Aorta (tissue), 5 donors: ENCODE measurements around the gene SLX4IP. TPM values are rescaled to one million over a fixed set of nuclear protein-coding genes. Genes with fewer than 3 reads are reported as not detected.
"Not testable (repeated sequence)": the region's sequence is repeated elsewhere in the genome, so short reads cannot be mapped to it uniquely, and the experiment has no call there.

Experiments
- ATAC-seq: fragments of 200-7000 bp; cut with Tn5 transposase; one replicate; pipeline ENCODE4 v1.9.1; 2022; ENCODE audit warnings: moderate library complexity; ENCODE audit not compliant: low FRiP score
- DNase-seq, 2 donors: peaks; one replicate each; pipeline ENCODE4 v3.0.0-alpha.2; 2020
- H3K27ac ChIP-seq, 2 donors: one replicate each; pipeline ENCODE4 v1.5.1; 2013; ENCODE audit warnings: low read length in 2 of 2, mild to moderate bottlenecking in 2 of 2, moderate library complexity in 2 of 2, control low read depth in 1 of 2, inconsistent platforms in 1 of 2, low read depth in 1 of 2
- H3K27me3 ChIP-seq, 2 donors: one replicate each; pipeline ENCODE4 v1.6.1; 2013; ENCODE audit warnings: control low read depth in 1 of 2, low read length in 1 of 2, mild to moderate bottlenecking in 1 of 2, moderate library complexity in 1 of 2; ENCODE audit not compliant: insufficient read depth in 2 of 2, control insufficient read depth in 1 of 2
- H3K36me3 ChIP-seq, 2 donors: one replicate each; pipeline ENCODE4 v1.6.1; 2013; ENCODE audit warnings: control low read depth in 1 of 2, low read length in 1 of 2, mild to moderate bottlenecking in 1 of 2; ENCODE audit not compliant: insufficient read depth in 2 of 2, control insufficient read depth in 1 of 2
- H3K4me1 ChIP-seq, 2 donors: one replicate each; pipeline ENCODE4 v1.6.1; 2013; ENCODE audit warnings: low read length in 2 of 2, control low read depth in 1 of 2, mild to moderate bottlenecking in 1 of 2, moderate library complexity in 1 of 2; ENCODE audit not compliant: insufficient read depth in 2 of 2, control insufficient read depth in 1 of 2
- H3K4me3 ChIP-seq, 2 donors: one replicate each; pipeline ENCODE4 v1.5.1; 2013; ENCODE audit warnings: low read length in 2 of 2, control low read depth in 1 of 2, mild to moderate bottlenecking in 1 of 2
- H3K9me3 ChIP-seq: one replicate; pipeline ENCODE4 v1.6.1; 2013; ENCODE audit warnings: mild to moderate bottlenecking, low read length; ENCODE audit not compliant: control insufficient read depth
- WGBS, 2 donors: extraction: QIAGEN DNeasy Blood & Tissue Kit; methylation state at CpG; one replicate each; pipeline ENCODE4 v1.1.7; 2013; 5-methylcytosine and 5-hydroxymethylcytosine counted together
- intact Hi-C, 2 donors: fragments of 100-400 bp; cut with DNase I; formaldehyde crosslinking; loops; one replicate each; pipeline versions ENCODE4 v1.14.2 to v1.15.0; 2022
- polyA plus RNA-seq, 2 donors: library from polyadenylated mRNA; stranded (reverse); fragments of 200-250 nt; gene quantifications; one replicate each; pipeline ENCODE4 v1.2.3, GENCODE V29; 2013
- total RNA-seq, 2 donors: library from RNA; stranded (reverse); fragmentation: NEBNext Ultra II Directional; extraction: Animal tissue kit (Norgen Biotek cat#: 25700); gene quantifications; one replicate each; pipeline ENCODE4 v1.2.1, GENCODE V29; 2021
- donor health status: healthy with polysubstance abuse.
- donor health status: Bipolar disorder and iron deficiency.
- donor health status: DM: no; HTN: no; CAD: no.
- donor health status: DM: no; HTN: no; CAD: no.
- donor health status: DM: yes; HTN: yes; CAD: no.

The SLX4IP gene
- total and polyA plus RNA-seq, 4 donors = 1.4 to 5.6 (median 3.3) TPM

DNA sequence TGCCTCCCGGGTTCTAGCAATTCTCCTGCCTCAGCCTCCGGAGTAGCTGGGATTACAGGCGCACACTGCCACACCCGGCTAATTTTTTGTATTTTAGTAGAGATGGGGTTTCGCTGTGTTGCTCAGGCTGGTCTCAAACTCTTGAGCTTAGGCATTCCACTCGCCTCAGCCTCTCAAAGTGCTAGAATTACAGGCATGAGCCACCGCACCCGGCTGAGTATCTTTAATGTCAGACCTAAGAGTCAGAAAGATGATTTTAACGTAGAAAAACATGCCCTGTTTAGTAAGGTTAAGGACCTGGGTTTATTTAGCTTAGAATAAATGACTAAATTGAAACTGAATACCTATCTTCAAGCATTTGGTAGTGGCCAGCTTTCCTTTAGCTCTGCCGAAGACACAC is 155.3 kb downstream of the SLX4IP start:
- DNase-seq = not testable (repeated sequence)
- WGBS, 2 donors = 66 to 69% methylated on average over 10 of the region's 10 CpGs
- intact Hi-C loops = loop anchor here (2.0 to 10.0 kb wide), 4 partner anchors 14 to 64 kb away; no protein-coding TSS in a partner anchor

GRCh38 chr20:10590950-10591671 is 156.0 kb downstream of the SLX4IP start:
- DNase-seq (no peak), ATAC-seq (no peak)
- Histone ChIP-seq H3K4me1 (peaks cover 7 to 12% of the 10 kb centered on the region in 2 donors), H3K27ac (peak overlapping the region; percentile 95 to 98), H3K27me3 (no peaks in the 10 kb centered on the region), H3K4me3 (no peak overlapping the region), H3K9me3 (no peaks in the 10 kb centered on the region), H3K36me3 (no peaks in the 10 kb centered on the region)
- intact Hi-C loops = loop anchor here (2.0 to 10.0 kb wide), 4 partner anchors 14 to 64 kb away; no protein-coding TSS in a partner anchor
- WGBS, 2 donors = 59 to 78% methylated on average over 1 of the region's 1 CpG

More for the DNA sequence above, 155.3 kb downstream of the SLX4IP start:
- H3K4me3 ChIP-seq, H3K36me3 ChIP-seq, ATAC-seq, H3K9me3 ChIP-seq, H3K27me3 ChIP-seq: not testable (repeated sequence)
- H3K4me1 ChIP-seq = peaks cover 7 to 13% of the 10 kb centered on the region in 2 donors
- H3K27ac ChIP-seq = peak overlapping the region; percentile 88 to 98

- H3K27me3 ChIP-seq = no peaks in the 10 kb centered on the region
- H3K27ac ChIP-seq = peak overlapping the region; percentile 79 to 89
- no peak overlapping the region for H3K4me3 ChIP-seq
- 6% methylated on average over 2 of the region's 2 CpGs for WGBS, 2 donors
- H3K36me3 ChIP-seq = no peaks in the 10 kb centered on the region
- ATAC-seq (peak; percentile 77), DNase-seq (no peak)
- no peaks in the 10 kb centered on the region for H3K9me3 ChIP-seq
- H3K4me1 ChIP-seq = peaks cover 7 to 11% of the 10 kb centered on the region in 2 donors
- intact Hi-C loops = loop anchor here (2.0 to 10.0 kb wide), 4 partner anchors 13 to 63 kb away; no protein-coding TSS in a partner anchor
Observed at GRCh38 chr20:10591946-10592521, 156.9 kb downstream of the SLX4IP start.

DNA sequence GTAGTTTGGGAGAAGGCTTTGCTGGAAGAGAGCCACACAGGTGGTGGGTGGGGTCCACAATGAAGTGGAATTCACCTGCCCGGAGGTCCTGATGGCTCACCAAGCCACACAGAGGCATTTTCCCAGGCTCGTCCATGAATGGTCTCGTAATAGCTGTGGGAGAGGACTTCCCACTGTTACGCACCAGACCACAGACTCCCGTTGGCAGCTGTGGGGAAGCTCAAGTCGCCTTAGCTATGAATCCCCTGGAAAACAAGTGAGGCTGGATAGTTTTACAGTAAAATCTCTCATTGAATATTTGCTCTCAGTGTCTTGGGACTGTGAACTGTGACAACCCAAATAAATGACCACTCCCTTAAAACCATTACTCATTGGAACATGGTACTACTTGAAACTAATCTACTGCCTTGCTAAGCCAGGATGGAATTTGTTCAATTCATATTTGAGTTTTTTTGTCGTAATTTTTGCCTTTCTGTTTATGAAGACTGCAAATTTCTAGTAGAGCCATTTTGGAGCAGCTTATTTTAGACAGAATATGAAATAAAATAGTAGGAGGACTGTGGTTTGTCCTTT is 159.3 kb downstream of the SLX4IP start:
- DNase-seq (no peak), ATAC-seq (no peak)
- Histone ChIP-seq H3K4me3 (no peak overlapping the region), H3K36me3 (no peaks in the 10 kb centered on the region), H3K4me1 (peaks cover 6 to 15% of the 10 kb centered on the region in 2 donors), H3K9me3 (no peaks in the 10 kb centered on the region), H3K27ac (peak overlapping the region; percentile 79 to 89), H3K27me3 (no peaks in the 10 kb centered on the region)
- 27 to 44% methylated on average over 7 of the region's 7 CpGs for WGBS, 2 donors
- intact Hi-C loops = loop anchor here (5.0 to 10.0 kb wide), 3 partner anchors 37 to 60 kb away; no protein-coding TSS in a partner anchor

GRCh38 chr20:10595266-10595665 is 160.2 kb downstream of the SLX4IP start:
- no peaks in the 10 kb centered on the region for H3K36me3 ChIP-seq
- no peaks in the 10 kb centered on the region for H3K9me3 ChIP-seq
- peak overlapping the region in 1 of 2 donors; percentile 59 for H3K27ac ChIP-seq
- intact Hi-C loops = loop anchor here in 1 of 2 donors (10.0 kb wide), 1 partner anchor 60 kb away; no protein-coding TSS in a partner anchor
- 23 to 26% methylated on average over 2 of the region's 2 CpGs for WGBS, 2 donors
- no peak for DNase-seq
- no peaks in the 10 kb centered on the region for H3K27me3 ChIP-seq
- no peak overlapping the region for H3K4me3 ChIP-seq
- no peak for ATAC-seq
- peaks cover 6 to 15% of the 10 kb centered on the region in 2 donors for H3K4me1 ChIP-seq

GRCh38 chr20:10595985-10596384 is 160.9 kb downstream of the SLX4IP start:
- H3K27ac ChIP-seq = no peak overlapping the region
- ATAC-seq (no peak), DNase-seq (no peak)
- no peaks in the 10 kb centered on the region for H3K9me3 ChIP-seq
- peaks cover 2 to 11% of the 10 kb centered on the region in 2 donors for H3K4me1 ChIP-seq
- intact Hi-C loops = loop anchor here in 1 of 2 donors (10.0 kb wide), 1 partner anchor 59 kb away; no protein-coding TSS in a partner anchor
- no peaks in the 10 kb centered on the region for H3K36me3 ChIP-seq
- H3K4me3 ChIP-seq = no peak overlapping the region
- 65 to 75% methylated on average over 3 of the region's 3 CpGs for WGBS, 2 donors
- no peaks in the 10 kb centered on the region for H3K27me3 ChIP-seq

DNA sequence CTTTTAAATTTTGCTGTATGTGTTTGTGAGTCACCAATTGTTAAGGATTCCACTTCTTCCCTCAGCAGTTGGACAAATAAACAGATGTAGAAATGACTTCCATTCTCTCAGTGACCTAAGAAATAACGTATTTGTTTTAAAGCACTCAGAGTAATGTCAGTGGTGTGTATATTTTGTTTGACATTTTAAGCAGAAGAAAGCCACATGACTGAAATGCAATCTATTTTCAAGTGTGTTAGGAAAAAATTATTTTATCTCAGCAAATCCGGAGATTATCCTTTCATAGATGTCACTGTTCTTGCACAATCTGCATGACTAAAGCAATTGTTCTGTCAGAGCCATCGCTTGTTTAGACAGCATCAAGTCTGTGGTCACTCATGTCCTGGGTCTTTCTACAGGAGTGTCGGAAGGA is 161.6 kb downstream of the SLX4IP start:
- intact Hi-C loops = loop anchor here in 1 of 2 donors (10.0 kb wide), 1 partner anchor 58 kb away; no protein-coding TSS in a partner anchor
- WGBS, 2 donors = 52 to 57% methylated on average over 4 of the region's 4 CpGs
- no peaks in the 10 kb centered on the region for H3K36me3 ChIP-seq
- no peak for DNase-seq
- H3K4me3 ChIP-seq = no peak overlapping the region
- H3K27me3 ChIP-seq = no peaks in the 10 kb centered on the region
- no peak for ATAC-seq
- H3K27ac ChIP-seq = no peak overlapping the region
- peaks cover 0 to 11% of the 10 kb centered on the region in 2 donors for H3K4me1 ChIP-seq
- H3K9me3 ChIP-seq = no peaks in the 10 kb centered on the region

DNA sequence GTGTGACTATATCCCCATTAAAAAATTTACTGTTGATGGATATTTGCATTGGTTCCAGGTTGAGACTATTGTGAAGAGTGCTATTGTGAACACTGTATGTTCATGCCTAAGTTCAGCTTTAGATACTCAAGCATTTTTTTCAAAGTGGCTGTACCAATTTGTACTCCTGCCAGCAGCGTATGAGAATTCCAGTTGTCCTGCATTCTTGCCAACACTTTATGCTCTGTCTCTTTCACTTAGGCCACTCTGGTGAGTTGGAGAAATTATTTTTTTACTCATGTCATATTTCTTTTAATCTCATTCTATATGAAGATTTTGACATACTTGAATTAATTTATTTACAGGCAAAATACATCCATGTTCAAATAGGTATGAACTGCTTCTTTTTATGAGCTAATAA is 162.5 kb downstream of the SLX4IP start:
- no peaks in the 10 kb centered on the region for H3K27me3 ChIP-seq
- H3K9me3 ChIP-seq = no peaks in the 10 kb centered on the region
- H3K36me3 ChIP-seq = no peaks in the 10 kb centered on the region
- no peak overlapping the region for H3K27ac ChIP-seq
- DNase-seq = no peak
- no peak for ATAC-seq
- no peak overlapping the region for H3K4me3 ChIP-seq
- intact Hi-C loops = loop anchor here in 1 of 2 donors (10.0 kb wide), 1 partner anchor 57 kb away; no protein-coding TSS in a partner anchor
- 58 to 79% methylated on average over 1 of the region's 1 CpG for WGBS, 2 donors
- peaks cover 0 to 11% of the 10 kb centered on the region in 2 donors for H3K4me1 ChIP-seq
